ENCODE results near the gene ZNF48.
A peak's percentile ranks its signal among the peaks of the same experiment; 100 is the strongest.

The ZNF48 gene

DNA sequence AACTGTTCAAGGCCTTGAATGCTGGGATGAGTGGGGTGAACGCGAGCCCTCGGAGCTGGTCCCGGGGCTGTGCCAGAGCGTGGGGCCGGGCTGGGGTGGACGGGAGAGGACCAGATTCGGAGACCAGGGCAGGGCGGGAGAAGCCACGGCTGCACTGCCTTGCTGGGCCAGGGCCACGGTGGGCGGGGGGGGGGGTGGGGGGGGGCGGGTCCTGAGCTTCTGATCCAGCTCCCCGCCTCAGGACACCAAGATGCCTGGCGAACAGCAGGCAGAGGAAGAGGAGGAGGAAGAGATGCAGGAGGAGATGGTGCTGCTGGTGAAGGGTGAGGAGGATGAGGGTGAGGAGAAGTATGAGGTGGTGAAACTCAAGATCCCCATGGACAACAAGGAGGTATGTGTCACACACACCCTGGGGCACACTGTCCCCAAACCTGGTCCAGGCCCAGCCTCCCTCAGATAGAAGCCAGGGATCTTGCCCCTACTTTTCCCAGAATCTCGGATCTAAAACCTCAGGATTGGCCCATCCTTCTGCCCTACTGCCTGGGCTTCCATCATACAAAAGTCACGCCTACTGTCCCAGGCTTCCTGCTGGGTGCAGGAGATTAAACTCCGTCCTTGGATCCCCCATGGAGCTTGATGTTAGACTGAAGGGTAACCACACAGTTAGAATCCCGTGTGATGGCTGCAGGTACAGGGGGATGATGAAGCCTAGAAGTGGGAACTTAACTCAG, 12.7 kb downstream of the ZNF48 start:
- DNase-seq, result no peak

DNA sequence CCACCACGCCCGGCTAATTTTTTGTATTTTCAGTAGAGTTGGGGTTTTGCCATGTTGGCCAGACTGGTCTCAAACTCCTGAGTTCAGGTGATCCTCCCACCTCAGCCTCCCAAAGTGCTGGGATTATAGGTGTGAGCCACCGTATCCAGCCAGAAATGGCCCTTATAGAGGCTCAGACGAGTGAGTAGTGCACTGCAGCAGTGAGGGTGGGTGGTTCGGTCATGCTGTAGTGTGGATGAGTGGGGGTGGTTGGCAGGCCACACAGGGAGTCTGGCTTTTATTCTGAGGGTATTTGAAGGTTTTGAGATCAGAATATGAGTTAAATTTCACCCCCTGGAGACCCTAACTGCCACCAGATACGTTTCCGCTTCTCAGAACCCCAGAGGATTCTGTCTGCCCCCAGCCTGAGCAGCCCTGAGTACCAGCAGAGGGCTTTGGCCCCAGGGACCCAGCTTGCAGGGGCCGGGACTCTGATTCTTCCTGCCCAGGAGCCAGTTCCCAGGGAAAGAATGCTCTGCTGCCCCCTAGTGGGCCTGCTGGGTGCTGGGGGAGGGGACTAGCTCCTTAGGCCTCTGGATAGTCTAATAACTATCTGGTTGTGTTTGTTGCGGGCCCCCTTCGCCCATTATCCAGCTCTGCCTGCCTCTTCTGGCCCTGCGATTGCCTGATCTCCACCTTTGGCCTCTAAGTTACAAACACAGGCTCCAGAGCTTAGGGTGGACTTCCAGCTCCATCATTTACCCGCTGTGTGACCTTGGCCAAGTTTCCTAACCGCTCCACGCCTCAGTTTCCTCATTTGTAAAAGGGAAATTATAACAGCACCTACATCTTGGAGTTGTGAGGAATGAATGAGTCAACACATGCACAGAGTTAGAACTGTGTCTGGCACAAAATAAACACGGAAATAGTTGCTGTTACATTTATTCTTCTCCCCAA, 14.2 kb downstream of the ZNF48 start:
- DNase-seq, result peak; percentile 50

DNA sequence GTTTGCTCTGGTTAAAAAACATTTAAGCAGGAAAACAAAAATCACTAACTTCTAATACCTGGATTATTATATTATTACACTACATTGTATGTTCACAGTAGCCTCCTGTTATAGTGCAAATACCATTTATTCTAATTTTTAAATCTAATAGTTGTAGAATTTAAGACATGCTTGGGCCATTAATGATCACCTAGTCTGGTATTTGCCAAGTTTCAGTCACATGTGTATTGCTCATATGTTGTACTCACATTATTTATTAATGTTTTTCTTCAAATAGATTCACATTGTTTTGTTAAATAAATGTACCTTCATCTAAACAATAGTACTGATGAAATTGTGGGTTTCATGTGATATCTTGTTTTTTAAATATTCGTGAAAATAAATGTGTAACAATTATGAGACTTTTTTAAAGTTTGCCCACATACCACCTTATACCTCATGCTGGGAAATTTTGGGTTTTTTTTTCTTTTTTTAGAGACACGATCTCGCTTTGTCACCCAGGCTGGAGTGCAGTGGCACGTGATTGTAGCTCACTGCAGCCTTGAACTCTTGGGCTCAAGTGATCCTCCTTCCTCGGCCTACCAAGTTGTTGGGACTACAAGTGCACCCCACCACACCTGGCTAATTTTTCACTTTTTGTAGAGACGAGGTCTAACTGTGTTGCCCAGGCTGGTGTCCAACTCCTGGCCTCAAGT, 18.0 kb downstream of the ZNF48 start:
- no peak for DNase-seq

DNA sequence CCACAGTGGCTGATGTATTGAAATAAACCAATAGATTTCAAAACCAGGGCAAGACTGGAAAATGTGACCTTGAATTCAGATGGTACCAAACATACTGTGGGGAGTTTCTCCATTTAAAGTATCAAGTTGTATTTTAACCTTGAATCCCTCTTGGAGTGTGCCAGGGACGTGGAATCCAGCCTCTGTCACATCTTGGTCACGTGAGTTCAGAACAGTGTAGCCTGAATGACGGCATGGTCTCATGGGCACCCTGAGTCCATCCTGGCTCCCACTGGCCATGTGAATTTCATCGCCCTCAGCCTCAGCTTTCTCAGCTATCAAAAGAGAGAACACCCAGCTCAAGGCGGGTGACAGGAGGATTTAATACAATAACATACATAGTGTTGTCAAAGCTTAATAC, 18.9 kb downstream of the ZNF48 start:
- DNase-seq, result no peak

DNA sequence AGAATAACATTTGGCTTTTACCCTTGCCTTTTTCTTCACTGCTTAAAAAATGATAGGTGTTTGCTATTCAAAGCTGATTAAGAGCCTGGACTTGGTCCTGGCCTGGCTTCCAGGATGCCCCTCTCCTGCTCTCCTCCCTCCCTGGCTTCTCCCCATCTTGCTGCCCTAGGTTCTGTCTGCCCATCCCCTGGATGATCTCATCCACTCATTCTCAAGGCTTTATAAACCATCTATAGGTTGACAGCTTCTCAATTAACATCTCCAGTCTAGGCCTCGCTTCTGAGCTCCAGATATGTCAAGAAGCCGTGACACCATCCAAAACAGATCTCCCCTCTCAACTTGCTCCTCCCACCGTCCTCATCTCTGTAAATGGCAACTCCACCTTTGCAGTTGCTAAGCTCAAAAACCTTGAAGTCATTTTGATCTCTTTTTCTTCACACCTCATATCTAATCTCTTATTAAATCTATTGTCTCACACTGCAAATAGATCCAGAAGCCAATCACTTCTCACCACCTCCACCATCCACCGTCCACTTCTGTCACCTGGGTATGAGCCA, 20.9 kb downstream of the ZNF48 start:
- DNase-seq, result no peak

DNA sequence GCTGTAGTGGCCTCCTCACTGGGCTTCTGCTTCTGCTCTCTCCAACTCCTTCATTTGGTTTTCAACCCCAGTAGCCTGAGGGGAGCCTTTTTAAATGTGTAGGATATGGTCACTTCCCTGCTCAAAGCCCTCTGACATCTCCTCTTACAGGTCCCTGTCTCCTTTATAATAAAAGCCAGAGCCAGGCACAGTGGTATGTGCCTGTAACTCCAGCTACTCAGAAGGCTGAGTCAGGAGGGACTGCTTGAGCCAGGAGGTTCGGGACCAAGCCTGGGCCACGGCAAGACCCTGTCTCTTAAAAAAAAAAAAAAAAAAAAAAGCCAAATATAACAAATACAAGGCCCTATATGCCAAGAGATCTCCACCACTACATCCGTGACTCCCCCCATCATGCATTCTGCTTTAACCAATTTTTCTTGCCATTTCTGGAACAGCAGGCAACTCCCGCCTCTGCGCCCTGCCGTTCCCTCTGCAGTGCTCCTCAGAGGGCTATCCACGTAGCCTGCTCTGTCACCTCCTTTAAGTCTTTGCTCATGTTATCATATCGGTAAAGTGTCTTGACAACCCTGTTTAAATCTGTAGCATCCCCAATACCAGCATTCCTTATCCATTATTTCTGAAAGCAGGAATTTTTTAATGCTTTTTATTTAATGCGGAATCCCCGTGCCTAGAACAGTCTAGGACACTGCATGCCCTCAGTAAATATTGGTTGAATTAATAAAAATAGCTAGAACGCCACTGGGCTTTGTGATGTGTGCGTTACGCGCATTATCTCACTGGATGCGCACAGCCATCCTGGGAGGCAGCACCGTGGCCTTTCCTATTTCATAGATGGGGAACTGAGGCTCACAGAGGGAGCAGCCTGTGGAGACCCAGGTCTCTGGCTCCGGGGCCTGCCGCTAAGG, 21.7 kb downstream of the ZNF48 start:
- DNase-seq, result no peak

DNA sequence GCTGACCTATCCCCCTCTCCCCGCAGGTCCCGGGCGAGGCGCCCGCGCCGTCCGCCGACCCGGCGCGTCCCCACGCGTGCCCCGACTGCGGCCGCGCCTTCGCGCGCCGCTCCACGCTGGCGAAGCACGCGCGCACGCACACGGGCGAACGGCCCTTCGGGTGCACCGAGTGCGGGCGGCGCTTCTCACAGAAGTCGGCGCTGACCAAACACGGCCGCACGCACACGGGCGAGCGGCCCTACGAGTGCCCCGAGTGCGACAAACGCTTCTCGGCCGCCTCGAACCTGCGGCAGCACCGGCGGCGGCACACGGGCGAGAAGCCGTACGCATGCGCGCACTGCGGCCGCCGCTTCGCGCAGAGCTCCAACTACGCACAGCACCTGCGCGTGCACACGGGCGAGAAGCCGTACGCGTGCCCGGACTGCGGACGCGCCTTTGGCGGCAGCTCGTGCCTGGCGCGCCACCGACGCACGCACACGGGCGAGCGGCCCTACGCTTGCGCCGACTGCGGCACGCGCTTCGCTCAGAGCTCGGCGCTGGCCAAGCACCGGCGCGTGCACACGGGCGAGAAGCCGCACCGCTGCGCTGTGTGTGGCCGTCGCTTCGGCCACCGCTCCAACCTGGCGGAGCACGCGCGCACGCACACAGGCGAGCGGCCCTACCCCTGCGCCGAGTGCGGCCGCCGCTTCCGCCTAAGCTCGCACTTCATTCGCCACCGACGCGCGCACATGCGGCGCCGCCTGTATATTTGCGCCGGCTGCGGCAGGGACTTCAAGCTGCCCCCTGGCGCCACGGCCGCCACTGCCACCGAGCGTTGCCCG, 22.5 kb downstream of the ZNF48 start:
- DNase-seq, result peak; percentile 35

DNA sequence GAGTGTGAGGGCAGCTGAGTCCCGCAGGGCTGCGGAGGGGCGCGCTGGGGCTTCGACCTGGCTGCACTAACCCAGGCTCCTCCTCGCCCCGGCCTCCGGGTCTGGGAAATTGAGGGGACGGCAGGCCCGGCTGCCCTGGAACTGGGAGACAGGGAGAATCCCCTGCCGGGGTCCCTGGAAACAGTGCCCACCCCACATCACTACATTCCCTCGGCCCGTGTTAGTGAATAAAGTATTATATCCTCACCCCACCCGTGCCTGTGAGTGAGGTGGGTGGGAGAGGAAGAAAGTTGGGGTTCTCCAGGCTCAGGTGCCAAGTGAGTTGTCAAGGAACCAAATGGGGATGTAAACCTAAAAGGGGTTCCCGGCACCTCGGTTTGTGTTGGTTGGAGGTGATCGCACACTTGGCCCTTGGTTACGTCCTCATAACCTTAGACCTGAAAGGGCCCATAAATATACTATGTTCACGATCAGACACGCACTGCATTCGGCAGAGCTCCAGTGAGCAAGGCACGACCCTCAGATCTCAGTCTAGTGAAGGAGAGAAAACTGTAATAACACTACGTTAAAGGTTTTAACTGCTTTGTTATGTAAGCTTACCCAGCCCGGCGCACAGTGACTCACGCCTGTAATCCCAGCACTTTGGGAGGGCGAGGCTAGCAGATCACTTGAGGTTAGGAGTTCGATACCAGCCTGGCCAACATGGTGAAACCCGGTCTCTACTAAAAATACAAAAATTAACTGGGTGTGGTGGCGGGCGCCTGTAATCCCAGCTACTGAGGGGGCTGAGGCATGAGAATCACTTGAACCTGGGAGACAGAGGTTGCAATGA, 23.3 kb downstream of the ZNF48 start:
- no peak for DNase-seq

DNA sequence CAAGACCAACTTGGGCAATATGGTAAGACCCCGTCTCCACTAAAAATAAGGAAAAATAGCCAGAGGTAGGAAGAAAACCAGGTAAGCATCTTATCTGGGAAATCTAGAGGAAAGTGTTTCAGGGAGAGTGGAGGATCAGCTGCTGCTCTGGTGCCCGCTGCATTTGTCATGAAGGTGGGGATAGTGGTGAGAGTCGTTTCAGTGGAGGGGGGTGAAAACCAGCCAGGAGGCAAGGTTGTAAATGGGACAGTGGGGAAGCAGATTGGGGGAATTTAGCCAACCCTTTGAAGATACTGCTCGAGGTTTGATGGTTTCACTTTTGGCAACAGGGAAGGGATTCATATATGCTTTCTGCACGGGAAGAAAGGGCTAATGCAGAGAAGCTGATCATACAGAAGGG, 25.8 kb downstream of the ZNF48 start:
- DNase-seq, result no peak

DNA sequence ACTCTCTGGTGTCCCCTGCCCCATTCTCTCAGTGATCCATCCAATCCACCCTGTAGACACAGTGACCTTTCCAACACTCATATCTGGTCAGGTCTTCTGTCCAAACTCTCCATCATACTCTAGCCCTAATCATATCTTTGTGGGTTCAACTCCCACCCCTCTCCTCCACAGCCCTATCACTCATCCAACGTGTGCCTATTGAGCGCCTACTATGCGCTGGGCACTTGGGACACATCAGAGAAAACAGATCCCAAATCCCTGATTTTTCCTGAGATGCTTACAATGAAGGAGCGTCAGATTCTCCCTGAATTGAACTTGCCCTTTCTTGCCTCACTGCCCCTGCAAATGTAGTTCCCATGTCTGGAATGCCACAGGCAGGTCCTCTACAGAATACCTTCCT, 32.8 kb downstream of the ZNF48 start:
- DNase-seq, result no peak

DNA sequence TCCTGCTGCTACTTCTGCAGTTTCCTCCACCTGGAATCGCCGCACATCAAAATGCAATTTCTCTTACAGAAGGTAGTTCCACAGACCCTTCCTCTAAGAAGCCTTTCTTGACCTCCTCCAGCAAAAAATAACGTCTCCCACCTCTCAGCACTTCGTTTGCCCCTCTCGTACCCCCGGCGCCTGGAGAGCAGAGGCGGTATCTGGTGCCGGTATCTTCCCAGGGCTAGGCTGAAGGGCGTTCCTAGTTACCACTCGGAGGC, 34.1 kb downstream of the ZNF48 start:
- no peak for DNase-seq

DNA sequence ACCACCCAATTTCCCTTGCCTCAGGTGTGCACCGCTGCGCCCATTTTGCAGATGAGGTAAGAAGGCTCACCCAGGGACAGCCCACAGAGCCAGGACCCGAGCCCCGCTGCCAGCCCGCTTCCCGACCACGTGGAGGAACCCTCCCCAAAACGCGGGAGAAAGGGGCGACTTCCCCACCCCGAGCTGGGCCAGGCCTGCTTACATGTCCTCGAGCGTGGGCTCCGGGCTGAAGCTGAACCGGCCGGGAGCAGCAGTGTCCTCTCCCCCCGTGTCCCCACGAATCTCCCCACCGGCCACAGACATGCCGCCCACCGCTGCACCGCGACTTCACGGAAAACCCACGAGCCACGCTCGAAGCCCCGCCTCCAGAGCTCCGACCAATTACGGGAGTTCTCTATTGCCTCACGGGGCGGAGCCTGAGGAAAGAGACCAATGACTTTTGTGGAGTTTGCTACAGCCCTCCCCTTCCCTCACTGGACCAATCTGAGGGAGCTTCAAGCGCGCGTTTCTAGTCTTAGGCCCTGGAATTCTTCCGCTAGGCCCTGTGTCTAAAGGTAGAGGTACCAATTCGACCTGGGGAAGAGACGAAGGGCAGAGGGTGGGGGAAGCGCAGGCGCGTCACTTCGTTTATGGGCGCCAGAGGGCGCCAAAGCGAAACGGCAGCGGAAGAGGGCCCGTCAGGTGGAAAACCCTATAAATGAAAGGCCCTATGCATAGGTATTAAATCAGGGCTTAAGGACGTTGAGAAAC, 34.6 kb downstream of the ZNF48 start, which contains the start of gene DCTPP1:
DCTPP1 (minus strand) TSS at position 353 of the 750 bp plus-strand sequence; CDS start at position 303, 50 bp downstream.
- peak; percentile 99 for DNase-seq

DNA sequence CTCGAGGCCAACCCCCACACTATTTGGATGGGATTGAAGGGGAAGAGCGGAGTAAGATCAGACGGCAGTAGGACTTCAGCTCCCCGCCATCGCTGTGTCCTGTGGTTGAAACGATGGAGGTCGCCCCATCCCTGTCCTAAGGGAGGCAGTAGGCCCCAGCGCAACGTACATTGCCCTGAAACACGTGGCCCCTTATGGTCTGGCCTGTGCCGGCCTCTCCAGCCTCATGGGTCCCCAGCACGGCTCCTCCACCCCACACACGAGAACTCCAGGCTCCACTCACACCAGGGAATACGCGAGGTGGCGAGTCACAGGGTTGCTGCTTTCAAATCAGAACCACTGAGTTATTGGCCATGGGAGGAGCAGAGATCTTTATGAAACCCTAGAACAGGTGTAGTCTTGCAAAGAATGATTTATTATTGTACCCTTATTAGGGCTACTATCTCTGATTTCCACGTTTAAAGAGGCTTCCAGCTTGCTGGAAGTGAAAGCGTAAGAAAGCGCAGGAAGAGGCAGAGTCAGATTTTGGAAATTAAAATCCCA, 35.3 kb downstream of the ZNF48 start:
- DNase-seq, result no peak

DNA sequence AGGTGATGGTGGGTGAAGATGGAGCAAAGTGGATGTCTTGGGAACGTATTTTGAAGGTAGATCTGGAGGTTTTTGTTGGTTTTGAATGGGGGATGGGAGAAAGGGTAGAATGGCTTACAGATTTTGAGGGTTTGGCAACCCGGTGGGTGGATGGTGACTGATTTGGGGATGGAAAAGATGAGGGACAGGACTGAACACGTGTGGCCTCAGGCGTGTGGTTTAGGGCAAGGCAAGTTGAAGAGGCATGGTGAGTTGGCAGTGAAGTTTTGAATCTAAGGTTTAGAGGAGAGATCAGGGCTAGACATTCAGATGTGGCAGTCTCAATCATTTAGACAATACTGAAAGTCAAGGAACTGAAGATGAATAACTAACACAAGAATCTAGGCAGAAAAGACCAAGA, 39.6 kb downstream of the ZNF48 start:
- DNase-seq, result no peak

DNA sequence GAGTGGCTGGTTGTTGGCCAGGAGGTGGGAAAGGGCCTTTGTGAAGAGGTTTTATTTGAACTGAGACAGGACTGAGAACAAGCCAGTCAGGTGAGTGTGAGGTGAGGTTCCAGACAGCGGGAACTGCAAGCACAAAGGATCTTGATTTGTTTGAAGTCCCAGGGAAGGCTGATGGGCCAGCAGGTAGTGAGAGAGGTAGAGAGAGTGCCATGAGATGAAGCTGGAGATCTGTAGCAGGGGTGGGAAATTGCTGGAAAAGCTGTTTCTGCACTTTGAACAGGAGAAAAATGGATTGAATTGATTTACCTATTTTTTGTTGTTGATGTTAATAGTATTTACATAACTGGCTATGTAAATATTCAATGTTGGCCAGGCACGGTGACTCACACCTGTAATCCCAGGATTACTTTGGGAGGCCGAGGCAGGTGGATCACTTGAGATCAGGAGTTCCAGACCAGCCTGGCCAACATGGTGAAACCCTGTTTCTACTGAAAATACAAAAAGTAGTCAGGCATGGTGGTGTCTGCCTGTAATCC, 42.4 kb downstream of the ZNF48 start:
- no peak for DNase-seq

DNA sequence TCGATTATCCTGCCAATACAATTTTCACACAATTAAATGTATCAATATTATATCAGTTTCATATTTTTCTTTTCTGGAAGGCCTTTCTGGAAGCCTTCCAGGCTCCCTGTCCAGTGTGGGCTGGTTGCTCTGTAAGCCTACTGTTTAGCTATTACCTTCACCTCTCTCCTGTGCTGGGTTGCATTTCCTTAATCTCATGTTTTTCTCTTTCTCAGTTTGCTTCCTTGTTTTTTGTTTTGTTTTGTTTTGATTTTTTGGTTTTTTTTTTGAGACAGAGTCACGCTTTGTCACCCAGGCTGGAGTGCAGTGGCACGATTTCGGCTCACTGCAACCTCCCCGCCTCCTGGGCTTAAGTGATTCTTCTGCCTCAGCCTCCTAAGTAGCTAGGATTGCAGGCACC, 43.6 kb downstream of the ZNF48 start:
- no peak for DNase-seq

DNA sequence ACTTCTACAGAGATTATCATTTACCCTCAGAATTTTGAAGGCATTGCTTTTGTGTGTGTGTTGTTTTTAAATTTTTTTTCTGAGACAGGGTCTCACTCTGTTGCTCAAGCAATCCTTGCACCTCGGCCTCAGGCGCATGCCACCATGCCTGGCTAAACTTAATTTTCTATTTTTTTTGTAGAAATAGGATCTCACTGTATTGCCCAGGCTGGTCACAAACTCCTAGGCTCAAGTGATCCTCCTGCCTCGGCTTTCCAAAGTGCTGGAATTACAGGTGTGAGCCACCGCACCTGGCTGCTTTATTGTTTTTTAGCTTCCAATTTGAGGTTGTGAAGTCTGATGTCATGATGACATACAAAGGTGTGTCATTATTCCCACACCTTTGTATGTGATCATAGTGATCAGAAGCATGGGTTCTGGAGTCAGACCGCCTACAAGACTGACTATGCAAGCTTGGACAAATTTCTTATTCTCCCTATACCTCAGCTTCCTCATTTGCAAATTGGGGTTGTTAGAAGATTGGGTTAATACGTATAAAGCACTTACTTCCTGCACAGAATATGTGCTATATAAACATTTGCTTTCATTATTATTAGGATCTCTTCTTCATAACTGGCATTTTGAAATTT, 44.6 kb downstream of the ZNF48 start:
- DNase-seq, result no peak

DNA sequence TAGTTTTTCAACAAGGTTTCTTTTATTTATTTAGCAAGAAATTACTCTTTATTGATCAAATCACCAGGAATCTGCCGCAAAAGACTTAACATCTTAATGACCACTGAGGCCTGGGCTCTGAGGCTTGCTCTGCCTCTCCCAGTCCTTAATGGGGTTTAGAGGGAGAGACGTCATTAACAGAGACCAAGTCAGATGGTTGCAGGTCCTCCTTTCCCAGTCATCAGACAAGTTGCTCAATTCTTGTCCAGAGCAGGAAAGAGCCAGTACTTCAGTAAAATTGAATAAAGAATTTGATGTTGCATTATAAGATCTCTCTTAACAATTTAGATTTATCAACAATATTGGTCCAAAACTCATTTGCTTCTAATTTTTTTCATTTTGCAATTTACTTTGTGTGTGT, 48.4 kb downstream of the ZNF48 start:
- no peak for DNase-seq
